ENCODE measurements around the gene NAP1L4.

NAP1L4 gene

GRCh38 chr11:2989006-2989405 is 3.1 kb downstream of the NAP1L4 start:
- DNase-seq (ENCODE audit: low read depth): no peak
- no peak for TF ChIP-seq CTCF (IDR thresholded peaks at IDR 0.05; ENCODE audit: control insufficient read depth, insufficient read depth, low read depth, low read length, missing control alignments)
- no peak overlapping the region for H3K4me3 ChIP-seq (ENCODE audit: control insufficient read depth, low read depth, low read length)

GRCh38 chr11:2987881-2988861 is 4.0 kb downstream of the NAP1L4 start:
- H3K4me3 ChIP-seq (ENCODE audit: control insufficient read depth, low read depth, low read length): no peak overlapping the region
- DNase-seq (ENCODE audit: low read depth): no peak
- TF ChIP-seq CTCF (IDR thresholded peaks at IDR 0.05; ENCODE audit: control insufficient read depth, insufficient read depth, low read depth, low read length, missing control alignments): no peak

- no peak for TF ChIP-seq CTCF (IDR thresholded peaks at IDR 0.05; ENCODE audit: control insufficient read depth, insufficient read depth, low read depth, low read length, missing control alignments)
- H3K4me3 ChIP-seq (ENCODE audit: control insufficient read depth, low read depth, low read length): no peak overlapping the region
- DNase-seq (ENCODE audit: low read depth): no peak
Observed at GRCh38 chr11:2983908-2984307, 8.2 kb downstream of the NAP1L4 start.

GRCh38 chr11:2982214-2982613 is 9.9 kb downstream of the NAP1L4 start:
- no peak for TF ChIP-seq CTCF (IDR thresholded peaks at IDR 0.05; ENCODE audit: control insufficient read depth, insufficient read depth, low read depth, low read length, missing control alignments)
- H3K4me3 ChIP-seq (ENCODE audit: control insufficient read depth, low read depth, low read length): no peak overlapping the region
- no peak for DNase-seq (ENCODE audit: low read depth)

GRCh38 chr11:2981130-2981529 is 11.0 kb downstream of the NAP1L4 start:
- H3K4me3 ChIP-seq (ENCODE audit: control insufficient read depth, low read depth, low read length): no peak overlapping the region
- DNase-seq (ENCODE audit: low read depth): no peak

GRCh38 chr11:2980168-2980840 is 11.8 kb downstream of the NAP1L4 start:
- H3K4me3 ChIP-seq (ENCODE audit: control insufficient read depth, low read depth, low read length): no peak overlapping the region
- no peak for DNase-seq (ENCODE audit: low read depth)
- TF ChIP-seq CTCF (IDR thresholded peaks at IDR 0.05; ENCODE audit: control insufficient read depth, insufficient read depth, low read depth, low read length, missing control alignments): no peak

More at GRCh38 chr11:2981130-2981529, 11.0 kb downstream of the NAP1L4 start:
- TF ChIP-seq CTCF (IDR thresholded peaks at IDR 0.05; ENCODE audit: control insufficient read depth, insufficient read depth, low read depth, low read length, missing control alignments): no peak

Data from AG09309 (cell line).